HepG2 (cell line): Measurements from ENCODE around the gene PBX2. TPM values are rescaled to one million over a fixed set of nuclear protein-coding genes. Genes with fewer than 3 reads are reported as not detected.

ENCODE experiments used
- AGO2 ChIP-seq: fragments of 200-400 bp; formaldehyde crosslinking; optimal IDR thresholded peaks from 2 replicates; pipeline ENCODE3; 2017; ENCODE audit warnings: mild to moderate bottlenecking, low read depth, low read length, moderate library complexity
- AKNA ChIP-seq: sonication (generic); formaldehyde crosslinking; IDR thresholded peaks from 2 replicates; pipeline ENCODE4 v1.4.0; 2020; ENCODE audit warnings: missing genetic modification reagents, borderline replicate concordance
- ESRRA ChIP-seq: sonication (generic); formaldehyde crosslinking; IDR thresholded peaks from 2 replicates; pipeline ENCODE4 v1.5.1; 2020; ENCODE audit warnings: mild to moderate bottlenecking, low read depth, missing genetic modification reagents
- ETV5 ChIP-seq: IDR thresholded peaks from 2 replicates; pipeline ENCODE4 v1.6.1; 2018; ENCODE audit warnings: missing biosample characterization, missing genetic modification reagents, inconsistent platforms, borderline replicate concordance
- JUND ChIP-seq: sonication (generic); formaldehyde crosslinking; IDR thresholded peaks from 2 replicates; pipeline ENCODE4 v1.8.0; 2022; ENCODE audit warnings: mild to moderate bottlenecking, missing genetic modification reagents
- MXD4 ChIP-seq: IDR thresholded peaks from 2 replicates; pipeline ENCODE4 v1.6.1; 2016; ENCODE audit warnings: mild to moderate bottlenecking, missing biosample characterization, missing genetic modification reagents
- SMAD9 ChIP-seq: sonication (generic); formaldehyde crosslinking; IDR thresholded peaks from 2 replicates; pipeline ENCODE4 v1.5.1; 2020; ENCODE audit warnings: mild to moderate bottlenecking, missing genetic modification reagents
- SMC3 ChIP-seq: IDR thresholded peaks from 2 replicates; pipeline ENCODE4 v1.6.1; 2011; ENCODE audit warnings: low read length, improper control_type of control experiment
- STAG1 ChIP-seq: sonication (generic); formaldehyde crosslinking; IDR thresholded peaks from 2 replicates; pipeline ENCODE4 v1.4.0; 2020; ENCODE audit warnings: missing genetic modification reagents
- ZHX2 ChIP-seq, 2 experiments: sonication (generic) in 1 of 2; formaldehyde crosslinking in 1 of 2; IDR thresholded peaks; 2 replicates each; pipeline versions ENCODE4 v1.6.1 to v1.9.0; 2014 to 2022; ENCODE audit warnings: antibody characterized with exemption in 1 of 2, borderline replicate concordance in 1 of 2, inconsistent platforms in 1 of 2, low read depth in 1 of 2, missing genetic modification reagents in 1 of 2
- ZNF512B ChIP-seq: sonication (generic); formaldehyde crosslinking; IDR thresholded peaks from 2 replicates; pipeline ENCODE4 v1.5.1; 2020; ENCODE audit warnings: missing genetic modification reagents, mild to moderate bottlenecking, borderline replicate concordance
- ZNF552 ChIP-seq: sonication (generic); formaldehyde crosslinking; IDR thresholded peaks from 2 replicates; pipeline ENCODE4 v1.9.0; 2022; ENCODE audit warnings: missing genetic modification reagents, mild to moderate bottlenecking, borderline replicate concordance
- ZNF605 ChIP-seq: sonication (generic); formaldehyde crosslinking; IDR thresholded peaks from 2 replicates; pipeline ENCODE4 v1.8.0; 2022; ENCODE audit warnings: mild to moderate bottlenecking, missing genetic modification reagents
- ZNF768 ChIP-seq: sonication (generic); formaldehyde crosslinking; IDR thresholded peaks from 2 replicates; pipeline ENCODE4 v1.4.0; 2020; ENCODE audit warnings: missing genetic modification reagents
- ZSCAN31 ChIP-seq: sonication (generic); formaldehyde crosslinking; IDR thresholded peaks from 2 replicates; pipeline ENCODE4 v1.5.0; 2020; ENCODE audit warnings: low read depth, mild to moderate bottlenecking, missing genetic modification reagents
- polyA plus RNA-seq, 8 experiments: library from polyadenylated mRNA; depleted of rRNA in 3 of 8; stranded (reverse) in 7 of 8; unstranded in 1 of 8; fragments of >200 nt; fragmentation: Illumina TruSeq in 4 of 8; extraction: Trizol in 4 of 8; gene quantifications; 2 replicates each; pipeline versions ENCODE4 v1.2.1 to v1.2.3, GENCODE V29; 2011 to 2016; ENCODE audit warnings: low read depth in 4 of 8, missing spikeins in 1 of 8, mixed read lengths in 1 of 8; ENCODE audit not compliant: insufficient read depth in 1 of 8
- total RNA-seq, 5 experiments: library from RNA; depleted of rRNA; stranded (reverse); fragments of >200 nt; fragmentation: Illumina TruSeq; extraction: Trizol; gene quantifications; 2 replicates each; pipeline ENCODE4 v1.2.3, GENCODE V29; 2016; ENCODE audit warnings: low read depth in 1 of 5

The PBX2 gene
- total and polyA plus RNA-seq, 2 of the 13 experiments (the other 11 are each of a cell fraction or from before 2014, with no cell fraction given) = 42.3 to 77.8 TPM

GRCh38 chr6:32154514-32155161, 35.4 kb downstream of the PBX2 start (continued):
- TF ChIP-seq ZNF605 (CRISPR knock-in tag) = no peak; the same call in 1 of the 2 replicates
- TF ChIP-seq ZHX2 (IDR thresholded peaks at IDR 0.05; ENCODE audit: low read depth) = no peak
- no peak for TF ChIP-seq ZHX2 (CRISPR knock-in tag; IDR thresholded peaks at IDR 0.05; ENCODE audit: borderline replicate concordance)
- TF ChIP-seq ESRRA (CRISPR knock-in tag) = no peak; the same call in 1 of the 2 replicates
- peak; percentile 47; the same call in 1 of the 2 replicates for TF ChIP-seq ZSCAN31 (CRISPR knock-in tag)
- peak; percentile 48 for TF ChIP-seq ETV5 (CRISPR knock-in tag)
- peak; percentile 84 for TF ChIP-seq SMC3
- TF ChIP-seq STAG1 (CRISPR knock-in tag) = peak; percentile 94
- peak; percentile 85 for TF ChIP-seq MXD4 (CRISPR knock-in tag)
- peak; percentile 59 for TF ChIP-seq ZNF768
- peak; percentile 71 for TF ChIP-seq ZNF552 (CRISPR knock-in tag)
- TF ChIP-seq AGO2 = peak; percentile 74
- no peak; the same call in 1 of the 2 replicates for TF ChIP-seq JUND (CRISPR knock-in tag)
- peak; percentile 77; the same call in 1 of the 2 replicates for TF ChIP-seq ZNF512B (CRISPR knock-in tag)
- no peak for TF ChIP-seq AKNA (CRISPR knock-in tag)
- TF ChIP-seq SMAD9 (CRISPR knock-in tag) = 0 out of 2 replicates have a peak, but pooled peaks have one; percentile 6
